Smooth muscle cell (in vitro differentiated cells): ENCODE measurements around the gene NHLRC4. TPM values are rescaled to one million over a fixed set of nuclear protein-coding genes. Genes with fewer than 3 reads are reported as not detected.
A peak's percentile ranks its signal among the peaks of the same experiment; 100 is the strongest.

Experiments
- DNase-seq: peaks from one replicate; lab custom pipeline; 2025; ENCODE audit not compliant: unreplicated experiment; lab: John Stamatoyannopoulos, UW
- H2AFZ ChIP-seq: fragments of 200-600 bp; sonication (generic); 2 replicates; pipeline ENCODE4 v1.6.0; 2016; ENCODE audit warnings: antibody characterized with exemption, low read depth, mild to moderate bottlenecking
- H3F3A ChIP-seq: fragments of 200-600 bp; sonication (generic); 2 replicates; pipeline ENCODE4 v1.6.0; 2017; ENCODE audit warnings: antibody characterized with exemption, low read depth
- H3K27ac ChIP-seq: fragments of 200-600 bp; sonication (generic); 2 replicates; pipeline ENCODE4 v1.5.1; 2016; ENCODE audit warnings: low read depth, mild to moderate bottlenecking
- H3K27me3 ChIP-seq: fragments of 200-600 bp; sonication (generic); 2 replicates; pipeline ENCODE4 v1.6.1; 2016; ENCODE audit warnings: low read depth, mild to moderate bottlenecking
- H3K36me3 ChIP-seq: fragments of 200-600 bp; sonication (generic); 2 replicates; pipeline ENCODE4 v1.5.1; 2016; ENCODE audit warnings: low read depth
- H3K4me1 ChIP-seq: fragments of 200-600 bp; sonication (generic); 2 replicates; pipeline ENCODE4 v1.5.1; 2016; ENCODE audit warnings: low read depth
- H3K4me2 ChIP-seq: fragments of 200-600 bp; sonication (generic); 2 replicates; pipeline ENCODE4 v1.6.0; 2016; ENCODE audit warnings: mild to moderate bottlenecking
- H3K4me3 ChIP-seq: fragments of 200-600 bp; sonication (generic); 2 replicates; pipeline ENCODE4 v1.5.1; 2016; ENCODE audit warnings: mild to moderate bottlenecking
- H3K79me2 ChIP-seq: fragments of 200-600 bp; sonication (generic); 2 replicates; pipeline ENCODE4 v1.6.0; 2016; ENCODE audit warnings: low read depth, mild to moderate bottlenecking
- H3K9ac ChIP-seq: fragments of 200-600 bp; sonication (generic); 2 replicates; pipeline ENCODE4 v1.6.0; 2016; ENCODE audit warnings: low read depth
- H3K9me3 ChIP-seq: fragments of 200-600 bp; sonication (generic); replicated peaks from 2 replicates; pipeline ENCODE4 v1.5.1; 2016; ENCODE audit warnings: low read depth
- H4K20me1 ChIP-seq: fragments of 200-600 bp; sonication (generic); 2 replicates; pipeline ENCODE4 v1.6.0; 2016; ENCODE audit warnings: low read depth
- WGBS: methylation state at CpG from one replicate; pipeline ENCODE4 v1.1.7; 2016; ENCODE audit warnings: low lambda C conversion rate; 5-methylcytosine and 5-hydroxymethylcytosine counted together
- polyA plus RNA-seq: library from polyadenylated mRNA; unstranded; fragments of >200 nt; fragmentation: Nextera tagmentation; extraction: Ambion mirVana; gene quantifications from 2 replicates; pipeline ENCODE4 v1.2.1, GENCODE V29; 2016
- total RNA-seq: library from RNA; depleted of rRNA; stranded (reverse); fragments of >200 nt; gene quantifications from 2 replicates; pipeline ENCODE4 v1.2.3, GENCODE V29; 2014
- TF ChIP-seq, protein P1 (sequence below): fragments of 200-600 bp; sonication (generic); IDR thresholded peaks from 2 replicates; pipeline ENCODE4 v1.5.1; 2017; ENCODE audit warnings: borderline replicate concordance, mild to moderate bottlenecking, antibody characterized with exemption; ENCODE audit not compliant: insufficient read depth, poor library complexity, severe bottlenecking

Gene NHLRC4
- total and polyA plus RNA-seq, 2 experiments from 2014 or later, result 0.18 to 0.85 TPM

DNA sequence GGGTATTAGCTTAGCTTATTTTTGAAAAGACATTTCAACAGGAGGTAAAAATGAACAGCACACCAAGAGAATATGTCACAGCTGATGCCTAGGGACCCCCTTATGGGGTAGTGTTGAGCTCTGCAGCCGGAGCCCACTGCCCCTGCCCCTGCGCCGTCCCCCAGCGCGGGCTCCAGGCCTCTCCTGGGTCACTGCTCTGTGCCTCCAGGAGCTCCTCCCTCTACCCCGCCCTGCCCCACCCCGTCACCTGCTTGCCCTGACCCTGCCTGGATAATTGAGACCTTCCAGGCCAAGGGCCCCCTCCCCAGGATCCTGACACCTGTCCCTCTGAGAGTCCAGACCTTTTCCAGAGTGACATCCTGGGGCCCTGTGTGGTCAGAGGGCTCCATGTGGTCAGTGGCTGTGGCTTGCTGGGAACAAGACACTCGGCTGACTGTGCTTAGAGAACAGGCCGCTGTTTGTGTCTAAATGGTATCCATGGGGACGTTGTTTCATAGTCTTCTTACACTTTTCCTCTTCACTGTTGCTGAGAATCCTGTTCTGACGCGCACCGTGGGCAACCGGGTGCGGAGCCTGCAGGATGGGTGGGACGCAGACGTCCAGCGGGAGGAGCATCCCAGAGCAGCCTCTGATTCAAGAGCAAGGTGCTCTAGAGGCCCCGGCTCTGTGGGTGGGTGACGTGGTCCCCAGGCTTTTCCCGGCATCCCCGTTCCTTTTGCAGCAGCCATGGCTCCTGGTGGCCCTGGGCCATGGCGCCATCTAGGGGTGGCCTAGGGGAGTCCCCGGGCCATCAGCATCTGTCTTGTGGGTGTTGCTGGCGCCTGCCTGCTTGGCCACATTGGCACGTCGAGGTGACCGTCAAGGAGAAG lies 43.9 kb downstream of the NHLRC4 start:
- Histone ChIP-seq H3K9me3 (no peaks in the 10 kb centered on the region), H3K27me3 (no peaks in the 10 kb centered on the region), H3K9ac (no peak overlapping the region), H4K20me1 (peaks cover 77% of the 10 kb centered on the region), H3K4me3 (no peak overlapping the region), H3F3A (no peaks in the 10 kb centered on the region), H3K4me2 (no peak overlapping the region), H3K79me2 (peaks cover 24% of the 10 kb centered on the region), H3K4me1 (no peaks in the 10 kb centered on the region), H3K36me3 (no peaks in the 10 kb centered on the region), H2AFZ (no peak overlapping the region), H3K27ac (no peak overlapping the region)
- TF ChIP-seq, protein P1, sequence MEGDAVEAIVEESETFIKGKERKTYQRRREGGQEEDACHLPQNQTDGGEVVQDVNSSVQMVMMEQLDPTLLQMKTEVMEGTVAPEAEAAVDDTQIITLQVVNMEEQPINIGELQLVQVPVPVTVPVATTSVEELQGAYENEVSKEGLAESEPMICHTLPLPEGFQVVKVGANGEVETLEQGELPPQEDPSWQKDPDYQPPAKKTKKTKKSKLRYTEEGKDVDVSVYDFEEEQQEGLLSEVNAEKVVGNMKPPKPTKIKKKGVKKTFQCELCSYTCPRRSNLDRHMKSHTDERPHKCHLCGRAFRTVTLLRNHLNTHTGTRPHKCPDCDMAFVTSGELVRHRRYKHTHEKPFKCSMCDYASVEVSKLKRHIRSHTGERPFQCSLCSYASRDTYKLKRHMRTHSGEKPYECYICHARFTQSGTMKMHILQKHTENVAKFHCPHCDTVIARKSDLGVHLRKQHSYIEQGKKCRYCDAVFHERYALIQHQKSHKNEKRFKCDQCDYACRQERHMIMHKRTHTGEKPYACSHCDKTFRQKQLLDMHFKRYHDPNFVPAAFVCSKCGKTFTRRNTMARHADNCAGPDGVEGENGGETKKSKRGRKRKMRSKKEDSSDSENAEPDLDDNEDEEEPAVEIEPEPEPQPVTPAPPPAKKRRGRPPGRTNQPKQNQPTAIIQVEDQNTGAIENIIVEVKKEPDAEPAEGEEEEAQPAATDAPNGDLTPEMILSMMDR, result peak; percentile 58
- 82% methylated on average over 27 of the region's 28 CpGs for WGBS
- no peak for DNase-seq

DNA sequence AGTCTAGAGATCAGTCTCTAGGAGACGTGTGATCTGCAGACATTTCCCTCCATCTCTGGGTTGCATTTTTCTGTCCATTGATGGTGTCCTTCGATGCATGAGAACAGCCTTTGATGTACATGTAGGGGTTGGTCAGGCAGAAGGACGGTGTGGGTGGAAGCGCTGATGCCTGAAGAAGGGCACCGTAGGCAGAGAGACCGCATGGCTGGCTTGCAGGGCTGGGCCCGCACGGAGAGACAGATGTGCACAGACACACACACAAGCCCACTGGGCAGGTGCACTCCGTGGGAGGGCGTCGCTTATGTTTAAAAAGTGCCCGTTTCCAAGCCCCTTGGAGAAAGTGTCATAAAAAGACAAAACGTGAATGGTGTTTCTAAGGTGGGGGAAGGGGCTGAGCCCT lies 48.3 kb downstream of the NHLRC4 start:
- 95% methylated on average over 13 of the region's 13 CpGs for WGBS
- H3K27me3 ChIP-seq, result no peaks in the 10 kb centered on the region
- H3K9ac ChIP-seq, result no peak overlapping the region
- no peak overlapping the region for H2AFZ ChIP-seq
- no peak for DNase-seq
- H3K4me3 ChIP-seq, result no peak overlapping the region
- H4K20me1 ChIP-seq, result peaks cover 71% of the 10 kb centered on the region
- H3K79me2 ChIP-seq, result peaks cover 7% of the 10 kb centered on the region
- H3K4me1 ChIP-seq, result no peaks in the 10 kb centered on the region
- H3K27ac ChIP-seq, result no peak overlapping the region
- no peaks in the 10 kb centered on the region for H3K36me3 ChIP-seq
- no peaks in the 10 kb centered on the region for H3K9me3 ChIP-seq
- no peaks in the 10 kb centered on the region for H3F3A ChIP-seq
- no peak overlapping the region for H3K4me2 ChIP-seq
- TF ChIP-seq, protein P1, result no peak

DNA sequence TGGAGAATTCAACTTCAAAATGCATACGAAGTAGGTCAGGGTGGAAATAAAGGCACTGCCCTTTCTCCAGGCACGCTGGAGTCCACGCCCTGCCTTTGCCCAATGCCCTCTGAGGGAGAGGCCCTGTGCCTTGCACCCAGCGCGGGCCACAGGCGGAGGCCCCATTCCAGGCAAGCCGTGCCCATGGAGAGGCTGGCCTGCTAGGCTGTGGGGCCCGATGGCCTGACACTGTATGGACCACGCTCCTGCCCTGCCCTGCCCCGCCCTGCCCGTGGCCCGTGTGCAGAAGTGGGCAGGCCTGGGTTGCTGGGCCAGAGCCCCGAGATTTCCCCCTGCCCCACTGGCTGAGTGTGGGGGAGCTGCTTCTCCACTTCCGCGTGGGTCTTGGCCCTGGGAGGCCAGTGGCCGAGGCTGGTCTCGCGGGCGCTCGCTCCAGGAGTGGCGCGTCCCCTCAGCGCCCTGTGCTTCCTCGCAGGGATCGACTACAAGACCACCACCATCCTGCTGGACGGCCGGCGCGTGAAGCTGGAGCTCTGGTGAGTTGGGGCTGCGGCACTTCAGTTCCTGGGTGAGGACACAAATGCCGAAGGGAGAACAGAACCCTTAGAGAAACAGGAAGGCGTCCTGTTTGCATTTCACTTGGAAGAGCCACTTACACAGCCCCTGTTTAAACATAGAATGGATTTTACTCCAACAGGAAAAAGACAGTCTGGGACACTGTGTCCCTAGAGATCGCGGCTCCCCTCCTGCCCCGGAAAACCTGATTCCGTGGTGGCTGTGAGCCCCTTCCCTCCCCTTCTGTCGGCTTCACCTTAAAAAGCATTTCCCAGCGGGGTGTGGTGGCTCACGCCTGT lies 50.2 kb downstream of the NHLRC4 start:
- Histone ChIP-seq H4K20me1 (peaks cover 72% of the 10 kb centered on the region), H3K4me1 (peaks cover 4% of the 10 kb centered on the region), H3K79me2 (peaks cover 3% of the 10 kb centered on the region), H3K36me3 (no peaks in the 10 kb centered on the region), H3K4me3 (no peak overlapping the region), H3K4me2 (no peak overlapping the region), H3K27me3 (no peaks in the 10 kb centered on the region), H3K9me3 (no peaks in the 10 kb centered on the region), H3F3A (no peaks in the 10 kb centered on the region), H3K9ac (no peak overlapping the region), H3K27ac (no peak overlapping the region), H2AFZ (no peak overlapping the region)
- 97% methylated on average over 39 of the region's 39 CpGs for WGBS
- TF ChIP-seq, protein P1, result no peak
- no peak for DNase-seq
